ENCODE results near the gene CYP2U1.
"Not testable (repeated sequence)": the region's sequence is repeated elsewhere in the genome, so short reads cannot be mapped to it uniquely, and the experiment has no call there.

CYP2U1 gene

GRCh38 chr4:107930821-107931774 is at the start of gene CYP2U1:
CYP2U1 (plus strand) TSS chr4:107931549; CDS start chr4:107931644, 95 bp downstream.
- DNase-seq = peak; percentile 2

DNA sequence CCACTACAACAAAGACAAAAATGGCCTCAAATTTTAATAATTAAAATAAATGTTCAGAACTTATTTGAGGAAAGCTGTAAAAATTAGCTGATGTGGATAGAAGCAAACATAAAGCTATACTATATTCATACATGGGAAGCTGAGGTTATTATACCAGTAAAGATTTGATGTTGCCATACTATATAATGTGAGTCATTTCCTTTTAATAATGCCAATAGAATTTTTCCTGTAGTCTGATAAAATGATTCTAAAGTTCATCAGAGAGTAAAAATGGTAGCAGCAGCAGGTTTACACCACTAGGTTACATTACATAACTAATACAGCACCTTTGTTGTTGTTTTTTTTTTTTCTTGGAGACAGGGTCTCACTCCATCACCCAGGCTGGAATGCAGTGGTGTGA is 45.5 kb upstream of the CYP2U1 start:
- DNase-seq = no peak

GRCh38 chr4:107888237-107888636 is 43.1 kb upstream of the CYP2U1 start:
- DNase-seq = no peak

GRCh38 chr4:107890779-107891178 is 40.6 kb upstream of the CYP2U1 start:
- no peak for DNase-seq

DNA sequence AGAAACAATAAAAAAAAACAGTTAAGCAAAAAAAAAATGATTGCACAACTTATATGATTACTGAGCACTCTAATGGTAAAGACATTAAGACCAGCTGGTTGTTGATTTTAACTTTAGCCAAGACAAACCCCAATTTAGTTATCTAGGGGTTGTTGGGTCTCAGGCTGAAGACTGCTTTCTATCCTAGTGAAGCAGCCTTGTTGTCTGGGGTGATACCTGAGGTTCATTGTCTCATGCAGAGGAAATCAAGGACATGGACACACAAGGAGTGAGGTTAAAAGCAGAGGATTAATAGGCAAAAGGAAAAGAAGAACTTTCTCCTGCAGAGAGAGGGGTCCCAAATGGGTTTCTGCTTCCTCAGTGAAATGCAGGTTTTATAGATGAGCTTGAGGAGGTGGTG is 40.0 kb upstream of the CYP2U1 start:
- no peak for DNase-seq

GRCh38 chr4:107893171-107894137 is 37.9 kb upstream of the CYP2U1 start:
- no peak for DNase-seq

- no peak for DNase-seq
These were observed 37.2 kb upstream of the CYP2U1 start for GRCh38 chr4:107894138-107894603.

DNA sequence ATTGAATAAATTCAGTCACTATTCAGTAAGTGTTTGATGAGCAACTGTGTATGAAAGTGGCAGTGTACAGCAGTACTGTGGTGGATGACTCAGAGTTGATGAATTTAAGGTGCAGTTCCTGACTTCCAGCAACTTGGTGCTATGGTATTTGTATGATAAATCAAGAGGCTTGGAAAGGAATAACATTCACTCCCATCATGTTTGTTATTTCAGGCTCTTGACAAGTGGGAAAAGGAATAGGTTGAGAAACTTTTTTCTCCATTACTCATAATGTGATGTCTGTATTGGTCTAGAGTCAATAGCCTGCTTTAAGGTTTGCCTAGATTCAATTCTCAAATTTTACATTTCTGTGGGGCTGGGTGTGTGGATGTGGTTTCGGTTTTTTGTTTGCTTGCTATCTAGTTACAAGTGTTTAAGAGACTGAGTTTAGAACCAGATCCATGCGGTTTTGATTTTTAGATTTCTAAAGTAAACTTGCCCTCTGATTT is 35.1 kb upstream of the CYP2U1 start:
- DNase-seq = no peak

DNA sequence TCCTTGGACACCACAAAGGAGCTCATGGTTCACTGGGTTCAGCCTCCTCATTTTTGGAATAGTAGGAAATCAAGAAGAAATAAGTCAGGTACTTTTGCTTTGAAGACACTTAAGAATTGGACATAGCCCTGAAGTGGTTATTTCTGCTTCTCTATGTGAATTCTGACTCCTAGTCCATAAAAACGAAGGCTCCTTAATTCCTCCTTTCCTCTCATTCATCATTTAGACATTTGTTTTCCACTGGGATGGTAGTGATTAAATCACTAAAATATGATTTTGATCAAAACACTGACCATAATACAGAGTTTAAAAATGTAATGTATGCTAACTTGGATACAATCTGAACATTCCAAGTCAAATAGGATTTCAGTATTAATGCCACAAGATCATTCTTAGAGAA is 34.7 kb upstream of the CYP2U1 start:
- DNase-seq = no peak

DNA sequence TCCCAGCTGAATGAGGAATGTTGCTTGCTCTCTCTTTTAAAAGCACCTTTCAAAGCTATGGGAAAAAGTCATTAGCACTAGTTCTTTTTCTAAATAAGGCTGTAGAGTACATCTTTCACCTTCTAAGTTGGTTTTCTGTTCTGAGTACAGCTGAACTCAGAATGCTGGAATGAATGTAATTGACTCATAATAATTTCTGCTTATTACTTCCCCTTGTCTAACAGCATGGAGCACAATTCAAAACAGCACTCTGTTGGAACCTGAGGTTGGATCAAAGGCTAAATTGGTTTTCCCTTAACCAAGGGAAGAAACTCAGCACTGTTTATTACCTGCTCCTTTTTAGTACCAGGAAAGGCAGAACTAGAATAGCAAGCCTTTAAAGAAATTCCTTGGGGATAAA is 33.5 kb upstream of the CYP2U1 start:
- no peak for DNase-seq

- no peak for DNase-seq
These were observed 31.3 kb upstream of the CYP2U1 start for GRCh38 chr4:107900067-107900466.

DNA sequence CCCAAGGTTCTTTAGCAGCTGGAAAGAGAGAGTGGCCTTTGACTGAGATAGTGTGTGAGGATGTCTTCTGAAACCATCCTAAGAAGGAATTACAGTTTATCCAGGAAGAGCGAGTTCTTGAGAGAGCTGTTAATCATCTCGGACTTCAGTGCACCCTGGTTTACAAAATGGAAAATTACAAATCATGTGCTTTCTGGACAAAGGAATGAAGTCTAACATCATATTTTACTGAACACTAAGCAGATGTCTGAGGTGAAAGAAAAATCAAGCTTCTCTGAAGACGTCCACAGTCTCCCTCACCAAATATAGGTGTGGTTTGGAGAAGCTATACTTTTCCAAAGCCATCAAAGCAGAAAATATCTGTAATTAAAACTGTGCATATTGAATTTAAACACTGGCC is 30.8 kb upstream of the CYP2U1 start:
- no peak for DNase-seq

DNA sequence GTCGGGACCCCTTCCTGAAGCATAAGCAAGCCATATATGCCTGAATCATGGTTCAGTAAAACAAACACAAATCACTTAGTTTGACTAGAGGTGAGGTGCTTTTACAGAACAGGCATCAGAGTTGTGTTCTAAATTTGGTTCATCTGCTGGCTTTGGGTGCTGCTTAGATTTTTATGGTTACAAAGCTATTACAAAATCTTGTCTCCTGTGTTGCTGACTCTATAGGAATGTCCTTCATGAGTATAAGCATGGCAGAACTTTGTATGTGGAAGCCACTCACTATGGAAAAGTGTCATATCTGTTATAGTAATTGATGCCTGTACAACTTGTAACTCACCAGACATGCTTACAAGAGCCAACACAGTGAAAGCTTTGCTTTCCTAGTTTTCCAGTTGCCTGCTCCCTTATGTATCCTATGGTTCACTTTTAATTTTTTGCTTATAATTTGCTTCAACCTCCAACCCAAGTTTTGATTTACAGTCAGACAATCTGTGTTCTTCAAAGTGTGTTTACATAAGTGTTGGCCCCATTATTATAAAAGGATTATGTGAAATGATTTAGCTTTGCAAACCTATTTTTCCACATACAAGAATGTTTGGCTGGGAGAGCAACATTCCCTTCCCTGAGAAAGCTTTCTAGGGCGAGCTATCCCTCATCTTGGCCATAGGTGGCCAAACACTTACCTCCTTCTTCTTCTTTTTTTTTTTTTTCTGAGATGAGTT is 30.0 kb upstream of the CYP2U1 start:
- DNase-seq = no peak

GRCh38 chr4:107902715-107903114 is 28.6 kb upstream of the CYP2U1 start:
- DNase-seq = no peak

DNA sequence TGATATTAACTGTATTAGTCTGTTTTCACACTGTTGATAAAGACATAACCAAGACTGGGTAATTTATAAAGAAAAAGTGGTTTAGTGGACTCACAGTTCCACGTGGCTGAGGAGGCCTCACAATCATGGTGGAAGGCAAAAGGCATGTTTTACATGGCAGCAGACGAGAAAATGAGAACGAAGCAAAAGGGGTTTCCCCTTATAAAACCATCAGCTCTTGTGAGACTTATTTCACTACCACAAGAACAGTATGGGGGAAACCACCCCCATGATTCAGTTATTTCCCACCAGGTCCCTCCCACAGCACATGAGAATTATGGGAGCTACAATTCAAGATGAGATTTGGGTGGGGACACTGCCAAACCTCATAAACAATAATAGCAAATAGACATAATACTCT is 26.3 kb upstream of the CYP2U1 start:
- not testable (repeated sequence) for DNase-seq

DNA sequence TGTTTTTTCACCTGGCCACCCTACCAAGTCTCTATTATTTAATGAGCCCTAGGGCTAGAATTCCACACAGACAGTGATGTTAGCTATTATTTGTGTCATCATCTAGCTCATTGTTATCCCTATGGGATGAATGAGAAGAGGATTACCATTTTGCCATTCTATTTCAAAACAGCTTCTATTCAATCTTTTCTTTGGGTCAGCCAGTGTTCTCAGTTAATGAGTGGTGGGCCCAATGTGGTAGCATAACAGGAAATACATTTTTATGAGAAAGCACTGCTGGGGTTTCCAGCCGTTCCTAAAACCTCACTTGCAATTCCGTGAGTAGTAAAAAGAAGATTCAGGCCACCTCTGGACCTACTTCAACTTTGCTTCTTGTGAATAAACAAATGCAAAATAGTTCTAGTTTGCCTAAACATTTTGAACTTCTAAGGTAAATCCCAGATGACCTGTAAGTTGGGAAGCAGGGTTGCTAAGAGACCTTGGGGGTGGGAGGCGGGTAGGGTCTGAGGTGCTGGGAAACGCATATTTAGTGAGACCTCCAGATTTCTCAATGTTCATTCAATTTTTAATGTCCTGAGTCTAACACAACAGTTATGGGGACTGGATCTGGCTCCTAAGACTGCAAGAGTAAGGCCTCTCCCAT is 24.8 kb upstream of the CYP2U1 start:
- no peak for DNase-seq

DNA sequence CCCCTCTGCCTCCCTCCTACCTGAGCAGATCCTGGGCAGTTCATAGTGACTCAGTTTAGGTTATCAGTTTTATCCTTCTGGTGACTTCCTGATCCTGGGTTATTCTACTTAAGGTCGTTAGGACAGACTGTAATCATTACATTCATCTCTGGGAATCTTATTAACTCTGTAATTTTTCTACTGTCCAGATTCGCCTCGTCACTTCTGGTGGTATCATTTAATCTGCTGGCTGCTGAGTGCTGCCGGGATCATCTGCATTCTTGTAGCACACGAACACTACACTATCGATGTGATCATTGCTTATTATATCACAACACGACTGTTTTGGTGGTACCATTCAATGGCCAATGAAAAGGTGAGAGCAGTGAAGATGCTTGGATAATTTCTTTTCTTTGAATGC is 23.0 kb upstream of the CYP2U1 start:
- DNase-seq = no peak

- peak; percentile 22 for DNase-seq
These were observed 18.0 kb upstream of the CYP2U1 start for GRCh38 chr4:107913283-107913899.

GRCh38 chr4:107915220-107915619 is 16.1 kb upstream of the CYP2U1 start:
- DNase-seq = no peak

DNA sequence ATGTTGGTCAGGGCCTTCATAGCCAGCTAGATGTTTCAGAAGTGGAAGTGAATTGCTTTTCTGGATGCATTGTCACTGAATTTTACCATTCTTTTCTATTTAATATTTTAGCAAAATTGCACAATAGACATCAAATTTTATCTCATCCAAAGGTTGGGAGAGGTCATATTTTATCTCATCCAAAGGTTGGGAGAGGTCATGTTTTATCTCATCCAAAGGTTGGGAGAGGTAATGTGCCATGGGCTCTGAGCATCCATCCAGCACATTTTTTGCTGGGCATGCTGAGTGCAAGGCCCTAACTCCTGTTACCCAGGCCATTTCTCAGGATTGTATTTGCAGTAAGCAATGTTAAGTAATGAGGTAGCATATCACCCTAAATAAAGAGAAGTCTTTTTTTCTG is 14.7 kb upstream of the CYP2U1 start:
- no peak for DNase-seq

DNA sequence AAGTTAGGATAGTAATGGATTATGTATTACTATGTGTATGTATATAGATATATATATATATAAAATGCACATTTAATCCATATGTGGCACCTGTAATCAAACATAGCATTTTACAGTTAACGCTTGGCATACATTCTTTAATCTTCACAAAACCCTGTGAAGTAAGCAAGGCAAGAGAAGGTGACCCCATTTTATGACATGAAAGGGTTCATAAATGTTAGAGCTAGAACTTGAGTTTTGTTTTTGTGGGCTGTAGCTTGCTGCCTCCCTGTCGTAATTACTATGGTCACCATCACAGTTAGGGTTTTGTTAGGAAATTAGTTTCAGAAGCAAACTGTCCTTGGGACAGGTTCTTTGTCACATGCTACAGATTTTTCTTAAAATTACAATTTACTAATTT is 13.8 kb upstream of the CYP2U1 start:
- no peak for DNase-seq

All from DMS79 treated with DMSO at 0.1 percent for 48 hours (cell line).